ENCODE measurements around the gene ZDHHC5. TPM values are rescaled to one million over a fixed set of nuclear protein-coding genes. Genes with fewer than 3 reads are reported as not detected.
A peak's percentile ranks its signal among the peaks of the same experiment; 100 is the strongest.

ZDHHC5 gene
- total RNA-seq, 4 donors from 2014 or later = 61.4 to 98.4 (median 76.7) TPM

GRCh38 chr11:57633394-57634070 is 34.4 kb upstream of the ZDHHC5 start:
- TF ChIP-seq CTCF (IDR thresholded peaks at IDR 0.05) = no peak
- TF ChIP-seq POLR2A (IDR thresholded peaks at IDR 0.05) = no peak
- intact Hi-C loops (cut with DNase I) = loop anchor here (10.0 kb wide), 1 partner anchor 289 kb away; no protein-coding TSS in a partner anchor
- Histone ChIP-seq H3K36me3 (no peaks in the 10 kb centered on the region), H3K27ac (no peak overlapping the region), H3K4me1 (peaks cover 6 to 13% (median 8%) of the 10 kb centered on the region in 3 donors), H3K9me3 (no peaks in the 10 kb centered on the region), H3K27me3 (peaks cover 0 to 5% (median 0%) of the 10 kb centered on the region in 4 donors), H3K4me3 (no peak overlapping the region)
- WGBS, 2 donors = 65 to 72% methylated on average over 6 of the region's 6 CpGs
- DNase-seq = no peak

- intact Hi-C loops (cut with DNase I) = loop anchor here (10.0 kb wide), 1 partner anchor 290 kb away; no protein-coding TSS in a partner anchor
- Histone ChIP-seq H3K27me3 (peaks cover 0 to 5% (median 0%) of the 10 kb centered on the region in 4 donors), H3K36me3 (no peaks in the 10 kb centered on the region), H3K9me3 (no peaks in the 10 kb centered on the region), H3K4me1 (peaks cover 10 to 21% (median 12%) of the 10 kb centered on the region in 3 donors), H3K4me3 (no peak overlapping the region), H3K27ac (no peak overlapping the region)
- no peak for DNase-seq
- TF ChIP-seq POLR2A (IDR thresholded peaks at IDR 0.05) (no peak), CTCF (IDR thresholded peaks at IDR 0.05) (no peak)
These were observed 33.6 kb upstream of the ZDHHC5 start for GRCh38 chr11:57634311-57634710.

DNA sequence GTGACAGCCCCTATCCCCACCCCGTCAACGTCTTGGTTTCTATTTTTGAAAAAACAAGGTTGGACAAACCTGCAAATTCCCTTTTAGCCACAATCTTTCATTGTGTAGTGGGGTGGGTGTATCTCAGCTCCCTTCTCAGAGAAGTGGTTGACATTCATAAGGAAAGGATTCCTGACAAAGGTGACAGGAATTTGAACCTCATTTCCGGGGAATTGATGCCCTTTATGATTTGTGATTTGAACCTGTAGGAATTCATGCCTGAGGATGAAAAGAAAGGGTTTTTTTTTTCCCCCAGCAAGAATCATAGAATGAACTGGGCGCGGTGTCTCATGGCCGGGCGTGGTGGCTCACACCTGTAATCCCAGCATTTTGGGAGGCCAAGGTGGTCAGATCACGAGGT is 32.7 kb upstream of the ZDHHC5 start:
- peaks cover 0 to 5% (median 0%) of the 10 kb centered on the region in 4 donors for H3K27me3 ChIP-seq
- no peak overlapping the region for H3K4me3 ChIP-seq
- intact Hi-C loops (cut with DNase I) = loop anchor here (10.0 kb wide), 1 partner anchor 290 kb away; no protein-coding TSS in a partner anchor
- no peak overlapping the region for H3K27ac ChIP-seq
- TF ChIP-seq POLR2A (IDR thresholded peaks at IDR 0.05) (no peak), CTCF (IDR thresholded peaks at IDR 0.05) (no peak)
- no peak for DNase-seq
- peaks cover 12 to 30% (median 19%) of the 10 kb centered on the region in 3 donors for H3K4me1 ChIP-seq
- H3K9me3 ChIP-seq = no peaks in the 10 kb centered on the region
- 79 to 80% methylated on average over 6 to 8 of the region's 8 CpGs for WGBS, 2 donors
- H3K36me3 ChIP-seq = no peaks in the 10 kb centered on the region

GRCh38 chr11:57637626-57638004 is 30.3 kb upstream of the ZDHHC5 start:
- 0 to 31% methylated on average over 1 to 12 of the region's 18 CpGs for WGBS, 2 donors
- Histone ChIP-seq H3K9me3 (no peaks in the 10 kb centered on the region), H3K36me3 (no peaks in the 10 kb centered on the region), H3K4me1 (peaks cover 12 to 42% (median 20%) of the 10 kb centered on the region in 3 donors), H3K4me3 (peak overlapping the region; percentile 50 to 90 (median 63)), H3K27ac (peak overlapping the region; percentile 68 to 90 (median 82)), H3K27me3 (peaks cover 0 to 5% (median 0%) of the 10 kb centered on the region in 4 donors)
- no peak for DNase-seq
- intact Hi-C loops (cut with DNase I) = loop anchor here (10.0 kb wide), 1 partner anchor 293 kb away; no protein-coding TSS in a partner anchor
- TF ChIP-seq POLR2A (IDR thresholded peaks at IDR 0.05) = no peak
- no peak for TF ChIP-seq CTCF (IDR thresholded peaks at IDR 0.05)

GRCh38 chr11:57638005-57638781 is 29.7 kb upstream of the ZDHHC5 start:
- intact Hi-C loops (cut with DNase I) = loop anchor here (10.0 kb wide), 1 partner anchor 293 kb away; no protein-coding TSS in a partner anchor
- Histone ChIP-seq H3K9me3 (no peaks in the 10 kb centered on the region), H3K36me3 (no peaks in the 10 kb centered on the region), H3K4me1 (peaks cover 12 to 42% (median 20%) of the 10 kb centered on the region in 3 donors), H3K27me3 (peaks cover 0 to 5% (median 0%) of the 10 kb centered on the region in 4 donors), H3K4me3 (peak overlapping the region; percentile 50 to 90 (median 63)), H3K27ac (peak overlapping the region; percentile 68 to 90 (median 82))
- no peak for DNase-seq
- no peak for TF ChIP-seq CTCF (IDR thresholded peaks at IDR 0.05)
- no peak for TF ChIP-seq POLR2A (IDR thresholded peaks at IDR 0.05)
- WGBS, 2 donors = 1% methylated on average over 17 to 25 of the region's 47 CpGs

Measured in esophagus squamous epithelium (tissue), 5 donors.